GM12878 (cell line): ENCODE measurements around the gene ERVV-1.

Source experiments
- CTCF ChIP-seq, 3 experiments: IDR thresholded peaks in 2 of 3; conservative IDR thresholded peaks in 1 of 3; 2 replicates each; pipeline ENCODE4 v1.5.1; 2011; ENCODE audit warnings: low read depth in 3 of 3, low read length in 3 of 3, mild to moderate bottlenecking in 3 of 3, control low read depth in 2 of 3, moderate library complexity in 2 of 3, inconsistent platforms in 1 of 3, mixed read lengths in 1 of 3; ENCODE audit not compliant: control insufficient read depth in 2 of 3, insufficient read depth in 1 of 3; ENCODE audit errors: extremely low read depth in 1 of 3
- E2F4 ChIP-seq: IDR thresholded peaks from 2 replicates; pipeline ENCODE4 v1.6.1; 2012; ENCODE audit warnings: low read depth, low read length, improper control_type of control experiment
- POLR2A ChIP-seq: IDR thresholded peaks from 2 replicates; pipeline ENCODE4 v1.6.1; 2011; ENCODE audit warnings: low read depth, mild to moderate bottlenecking, low read length
- TCF3 ChIP-seq: IDR thresholded peaks from 2 replicates; pipeline ENCODE4 v1.6.1; 2012; ENCODE audit warnings: low read depth, mild to moderate bottlenecking, low read length, borderline replicate concordance; ENCODE audit not compliant: insufficient read depth

GRCh38 chr19:52995711-52996110 is 18.0 kb upstream of the ERVV-1 start:
- TF ChIP-seq POLR2A, result no peak
- no peak for TF ChIP-seq TCF3
- no peak for TF ChIP-seq CTCF (IDR thresholded peaks at IDR 0.05 in 2 of 3, conservative IDR thresholded peaks at IDR 0.05 in 1 of 3; ENCODE audit: control insufficient read depth in 2 of 3, extremely low read depth in 1 of 3, insufficient read depth in 1 of 3, low read depth in 3 of 3, low read length in 3 of 3)
- TF ChIP-seq E2F4, result no peak
